NCI-H524 treated with DMSO at 0.1 percent for 48 hours (cell line): ENCODE results near the gene GLT1D1.

Experiments used
- DNase-seq: peaks from one replicate; lab custom pipeline; 2025; lab: John Stamatoyannopoulos, UW

The GLT1D1 gene

GRCh38 chr12:128914908-128915563, 61.8 kb downstream of the GLT1D1 start:
- no peak for DNase-seq

GRCh38 chr12:128916425-128916824, 63.1 kb downstream of the GLT1D1 start:
- no peak for DNase-seq

GRCh38 chr12:128918481-128919260, 65.4 kb downstream of the GLT1D1 start:
- peak; percentile 36 for DNase-seq

- DNase-seq: no peak
Observed at GRCh38 chr12:128920468-128920867, 67.2 kb downstream of the GLT1D1 start.

- no peak for DNase-seq
Observed at GRCh38 chr12:128928361-128928760, 75.1 kb downstream of the GLT1D1 start.

GRCh38 chr12:128929057-128929456, 75.8 kb downstream of the GLT1D1 start:
- DNase-seq: no peak

- no peak for DNase-seq
Observed at GRCh38 chr12:128930606-128931005, 77.3 kb downstream of the GLT1D1 start.

GRCh38 chr12:128932521-128932920, 79.2 kb downstream of the GLT1D1 start:
- no peak for DNase-seq

GRCh38 chr12:128933039-128933438, 79.8 kb downstream of the GLT1D1 start:
- DNase-seq: no peak

- DNase-seq: no peak
Observed at GRCh38 chr12:128933926-128934325, 80.6 kb downstream of the GLT1D1 start.

GRCh38 chr12:128938886-128939285, 85.6 kb downstream of the GLT1D1 start:
- no peak for DNase-seq

GRCh38 chr12:128940090-128940888, 87.0 kb downstream of the GLT1D1 start:
- no peak for DNase-seq

GRCh38 chr12:128940974-128941373, 87.7 kb downstream of the GLT1D1 start:
- DNase-seq: no peak

- no peak for DNase-seq
Observed at GRCh38 chr12:128942960-128943477, 89.7 kb downstream of the GLT1D1 start.

GRCh38 chr12:128944956-128945355, 91.7 kb downstream of the GLT1D1 start:
- DNase-seq: no peak

- no peak for DNase-seq
Observed at GRCh38 chr12:128947209-128947608, 93.9 kb downstream of the GLT1D1 start.

GRCh38 chr12:128949086-128949485, 95.8 kb downstream of the GLT1D1 start:
- DNase-seq: no peak

GRCh38 chr12:128951448-128951847, 98.2 kb downstream of the GLT1D1 start:
- DNase-seq: no peak

- DNase-seq: no peak
Observed at GRCh38 chr12:128956755-128957154, 103.5 kb downstream of the GLT1D1 start.

GRCh38 chr12:128959901-128960300, 106.6 kb downstream of the GLT1D1 start:
- DNase-seq: no peak

- DNase-seq: no peak
Observed at GRCh38 chr12:128961308-128961902, 108.1 kb downstream of the GLT1D1 start.

- no peak for DNase-seq
Observed at GRCh38 chr12:128961957-128962356, 108.7 kb downstream of the GLT1D1 start.
